HUES64 (cell line): ENCODE results near the gene CYP2D6.

Experiments
- H3K27ac ChIP-seq: 2 replicates; pipeline ENCODE4 v1.7.0; 2013; ENCODE audit warnings: low read depth, low read length, inconsistent platforms
- H3K27me3 ChIP-seq: 2 replicates; pipeline ENCODE4 v1.6.1; 2013; ENCODE audit warnings: mild to moderate bottlenecking, low read length; ENCODE audit not compliant: insufficient read depth
- H3K36me3 ChIP-seq: 2 replicates; pipeline ENCODE4 v1.6.1; 2013; ENCODE audit warnings: mild to moderate bottlenecking, low read length; ENCODE audit not compliant: insufficient read depth
- H3K4me1 ChIP-seq: 2 replicates; pipeline ENCODE4 v1.6.1; 2013; ENCODE audit warnings: mild to moderate bottlenecking, low read length, moderate library complexity; ENCODE audit not compliant: insufficient read depth
- H3K4me3 ChIP-seq: 2 replicates; pipeline ENCODE4 v1.5.1; 2013; ENCODE audit warnings: mild to moderate bottlenecking, low read length, moderate library complexity
- H3K9ac ChIP-seq: 2 replicates; pipeline ENCODE4 v1.6.1; 2013; ENCODE audit warnings: mild to moderate bottlenecking, low read depth, low read length
- H3K9me3 ChIP-seq: 2 replicates; pipeline ENCODE4 v1.6.1; 2013; ENCODE audit warnings: low read depth, low read length; ENCODE audit not compliant: insufficient read depth
- WGBS: fragments of 150-250, 120-280 bp; methylation state at CpG from one replicate; pipeline ENCODE4 v1.1.7; 2013; ENCODE audit warnings: missing lambda C conversion rate; 5-methylcytosine and 5-hydroxymethylcytosine counted together

CYP2D6 gene

DNA sequence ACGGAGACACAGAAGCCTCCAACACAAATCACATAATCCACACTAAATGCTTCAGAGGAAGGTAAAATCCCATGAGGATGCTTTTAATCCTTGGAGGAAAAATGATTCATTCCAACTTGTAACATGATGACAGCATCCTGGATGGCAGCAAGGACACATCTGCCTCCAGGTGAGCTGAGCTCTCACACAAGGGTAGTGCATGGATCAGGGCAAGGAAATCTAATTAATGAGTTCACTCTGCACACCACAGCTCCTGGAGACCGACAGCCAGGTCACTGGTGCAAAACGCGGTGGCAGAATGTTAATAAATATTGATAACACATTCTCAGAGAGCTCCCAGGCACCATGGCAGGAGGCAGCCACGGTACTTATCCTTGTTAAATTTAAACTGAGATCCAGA lies 40.3 kb upstream of the CYP2D6 start:
- no peak overlapping the region for H3K9ac ChIP-seq
- no peak overlapping the region for H3K27ac ChIP-seq
- no peaks in the 10 kb centered on the region for H3K27me3 ChIP-seq
- no peaks in the 10 kb centered on the region for H3K4me1 ChIP-seq
- H3K4me3 ChIP-seq: no peak overlapping the region
- peaks cover 11% of the 10 kb centered on the region for H3K36me3 ChIP-seq
- 93% methylated on average over 5 of the region's 5 CpGs for WGBS
- H3K9me3 ChIP-seq: no peaks in the 10 kb centered on the region

GRCh38 chr22:42169055-42169469 lies 38.5 kb upstream of the CYP2D6 start:
- H3K27ac ChIP-seq: no peak overlapping the region
- H3K9me3 ChIP-seq: no peaks in the 10 kb centered on the region
- H3K27me3 ChIP-seq: no peaks in the 10 kb centered on the region
- 47% methylated on average over 7 of the region's 7 CpGs for WGBS
- no peaks in the 10 kb centered on the region for H3K4me1 ChIP-seq
- peaks cover 17% of the 10 kb centered on the region for H3K36me3 ChIP-seq
- H3K9ac ChIP-seq: no peak overlapping the region
- H3K4me3 ChIP-seq: no peak overlapping the region

GRCh38 chr22:42168476-42168875 lies 37.9 kb upstream of the CYP2D6 start:
- 97% methylated on average over 15 of the region's 15 CpGs for WGBS
- H3K9ac ChIP-seq: no peak overlapping the region
- H3K36me3 ChIP-seq: peaks cover 17% of the 10 kb centered on the region
- H3K4me3 ChIP-seq: no peak overlapping the region
- no peak overlapping the region for H3K27ac ChIP-seq
- no peaks in the 10 kb centered on the region for H3K4me1 ChIP-seq
- H3K27me3 ChIP-seq: no peaks in the 10 kb centered on the region
- H3K9me3 ChIP-seq: no peaks in the 10 kb centered on the region

- Histone ChIP-seq H3K9me3 (no peaks in the 10 kb centered on the region), H3K27me3 (no peaks in the 10 kb centered on the region), H3K36me3 (peaks cover 17% of the 10 kb centered on the region), H3K27ac (no peak overlapping the region), H3K9ac (no peak overlapping the region), H3K4me1 (no peaks in the 10 kb centered on the region), H3K4me3 (no peak overlapping the region)
- 90% methylated on average over 10 of the region's 10 CpGs for WGBS
These were observed 36.5 kb upstream of the CYP2D6 start for GRCh38 chr22:42167066-42167465.

DNA sequence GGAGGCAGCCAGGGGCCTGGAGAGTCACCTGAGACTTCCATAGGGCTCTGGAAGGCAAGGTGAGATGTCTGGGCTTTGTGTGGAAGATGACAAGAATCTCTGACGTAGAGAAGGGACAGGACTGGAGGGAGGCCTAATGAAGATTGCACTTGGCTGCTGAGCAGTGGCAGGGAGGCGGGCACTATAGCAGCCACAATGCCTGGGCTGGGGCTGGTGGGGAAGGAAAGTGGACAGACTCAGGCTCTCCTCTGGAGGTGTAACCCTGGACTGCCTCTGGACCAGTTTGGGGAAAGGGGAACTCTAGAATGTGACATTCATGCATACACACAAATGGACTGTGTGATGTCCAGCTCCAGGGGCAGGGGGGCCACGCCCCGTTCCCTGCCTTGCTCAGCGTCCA lies 34.3 kb upstream of the CYP2D6 start:
- H3K27ac ChIP-seq: no peak overlapping the region

GRCh38 chr22:42163515-42163914 lies 32.9 kb upstream of the CYP2D6 start:
- Histone ChIP-seq H3K9ac (no peak overlapping the region), H3K9me3 (no peaks in the 10 kb centered on the region), H3K4me1 (no peaks in the 10 kb centered on the region), H3K36me3 (peaks cover 24% of the 10 kb centered on the region), H3K4me3 (no peak overlapping the region), H3K27me3 (no peaks in the 10 kb centered on the region), H3K27ac (no peak overlapping the region)
- WGBS: 96% methylated on average over 11 of the region's 11 CpGs

More for the DNA sequence above, 34.3 kb upstream of the CYP2D6 start:
- WGBS: 96% methylated on average over 5 of the region's 5 CpGs
- Histone ChIP-seq H3K4me1 (no peaks in the 10 kb centered on the region), H3K4me3 (no peak overlapping the region), H3K36me3 (peaks cover 23% of the 10 kb centered on the region), H3K27me3 (no peaks in the 10 kb centered on the region), H3K9ac (no peak overlapping the region), H3K9me3 (no peaks in the 10 kb centered on the region)

DNA sequence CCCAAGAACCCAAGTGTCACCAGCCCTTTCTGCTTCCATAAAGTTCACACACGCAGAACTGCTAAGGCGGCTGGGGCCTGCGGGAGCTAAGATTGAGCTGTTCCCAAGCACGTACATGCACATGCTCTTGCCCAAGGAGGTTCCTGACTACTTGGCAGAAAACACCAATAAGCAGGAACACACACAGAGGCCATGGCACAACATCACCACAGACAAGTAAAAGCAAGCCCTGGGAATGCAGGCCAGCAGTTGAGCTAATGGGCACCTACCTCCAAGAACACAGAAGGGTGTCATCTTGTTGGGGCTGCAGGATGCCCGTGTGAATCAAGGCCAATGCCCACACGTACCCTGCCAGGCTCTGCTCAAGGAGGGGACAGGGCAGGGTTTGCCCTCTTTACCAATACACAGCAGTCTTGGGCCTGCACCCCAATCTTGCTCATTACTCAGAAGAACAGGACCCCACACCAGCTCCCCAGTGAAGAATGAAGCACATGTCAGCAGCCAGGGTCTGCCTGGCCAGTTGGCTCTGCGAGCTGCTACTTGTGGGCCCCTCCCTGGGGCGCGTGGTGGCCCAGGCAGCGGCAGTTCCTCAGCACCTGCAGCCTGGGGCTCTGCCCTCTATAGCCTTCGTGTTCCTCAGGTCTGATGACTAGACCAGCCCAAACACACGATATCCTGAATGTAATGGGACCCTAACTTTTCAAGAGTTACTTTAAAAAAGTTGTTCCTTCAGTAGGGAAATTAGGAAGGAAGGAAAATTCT lies 32.3 kb upstream of the CYP2D6 start:
- H3K27ac ChIP-seq: no peak overlapping the region
- no peaks in the 10 kb centered on the region for H3K27me3 ChIP-seq
- peaks cover 18% of the 10 kb centered on the region for H3K36me3 ChIP-seq
- no peak overlapping the region for H3K9ac ChIP-seq
- H3K4me3 ChIP-seq: no peak overlapping the region
- H3K4me1 ChIP-seq: no peaks in the 10 kb centered on the region
- H3K9me3 ChIP-seq: no peaks in the 10 kb centered on the region
- 96% methylated on average over 12 of the region's 12 CpGs for WGBS

- Histone ChIP-seq H3K4me1 (no peaks in the 10 kb centered on the region), H3K27ac (no peak overlapping the region), H3K9me3 (no peaks in the 10 kb centered on the region), H3K9ac (no peak overlapping the region), H3K27me3 (no peaks in the 10 kb centered on the region), H3K4me3 (no peak overlapping the region), H3K36me3 (peaks cover 16% of the 10 kb centered on the region; the same call in 1 of the 2 replicates)
- 88% methylated on average over 17 of the region's 18 CpGs for WGBS
These were observed 30.5 kb upstream of the CYP2D6 start for GRCh38 chr22:42160830-42161696.

- Histone ChIP-seq H3K27ac (no peak overlapping the region), H3K9ac (no peak overlapping the region), H3K4me3 (no peak overlapping the region), H3K36me3 (peaks cover 18% of the 10 kb centered on the region; the same call in 1 of the 2 replicates), H3K9me3 (no peaks in the 10 kb centered on the region), H3K27me3 (no peaks in the 10 kb centered on the region), H3K4me1 (no peaks in the 10 kb centered on the region)
- 88% methylated on average over 3 of the region's 4 CpGs for whole genome bisulfite sequencing
These were observed 29.6 kb upstream of the CYP2D6 start for GRCh38 chr22:42160251-42160650.

- H3K36me3 ChIP-seq: peaks cover 21% of the 10 kb centered on the region
- H3K4me1 ChIP-seq: no peaks in the 10 kb centered on the region
- no peak overlapping the region for H3K4me3 ChIP-seq
- 93% methylated on average over 15 of the region's 16 CpGs for WGBS
- no peak overlapping the region for H3K27ac ChIP-seq
- no peaks in the 10 kb centered on the region for H3K27me3 ChIP-seq
- no peaks in the 10 kb centered on the region for H3K9me3 ChIP-seq
- H3K9ac ChIP-seq: no peak overlapping the region
These were observed 28.0 kb upstream of the CYP2D6 start for GRCh38 chr22:42158456-42159132.

DNA sequence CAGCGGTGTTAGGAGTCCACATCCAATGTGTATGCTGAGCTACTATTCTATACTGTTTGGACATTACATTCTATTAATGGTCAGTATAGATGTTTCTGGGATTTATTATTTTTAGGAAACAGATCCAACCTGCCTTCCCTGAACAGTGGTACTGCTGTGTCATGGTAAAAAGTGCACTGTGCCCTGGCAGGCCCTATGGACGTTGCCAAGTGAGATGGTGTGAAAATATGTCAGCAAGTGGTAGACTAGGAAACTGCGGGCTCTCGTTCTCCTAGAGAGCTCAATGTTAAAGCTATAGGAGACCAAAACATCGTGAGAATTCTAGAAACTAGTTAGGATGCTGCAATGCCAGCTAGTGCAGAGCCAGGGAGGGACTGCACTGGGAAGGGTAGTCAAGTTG lies 26.0 kb upstream of the CYP2D6 start:
- 92% methylated on average over 5 of the region's 5 CpGs for WGBS
- H3K27me3 ChIP-seq: no peaks in the 10 kb centered on the region

More for the DNA sequence above, 26.0 kb upstream of the CYP2D6 start:
- H3K27ac ChIP-seq: no peak overlapping the region
- no peak overlapping the region for H3K4me3 ChIP-seq
- H3K9me3 ChIP-seq: no peaks in the 10 kb centered on the region
- peaks cover 20% of the 10 kb centered on the region for H3K36me3 ChIP-seq
- H3K9ac ChIP-seq: no peak overlapping the region
- no peaks in the 10 kb centered on the region for H3K4me1 ChIP-seq
